GM12891 (cell line): ENCODE data around the gene FGF21.

Source experiments
- PAX5 ChIP-seq: IDR thresholded peaks from 2 replicates; pipeline ENCODE4 v1.6.1; 2011; ENCODE audit warnings: low read length, moderate library complexity, mild to moderate bottlenecking; ENCODE audit not compliant: insufficient read depth, severe bottlenecking
- POLR2A ChIP-seq: IDR thresholded peaks from 2 replicates; pipeline ENCODE4 v1.6.1; 2011; ENCODE audit warnings: low read depth, low read length, control low read depth
- POLR2AphosphoS5 ChIP-seq: IDR thresholded peaks from 2 replicates; pipeline ENCODE4 v1.6.1; 2011; ENCODE audit warnings: low read depth, low read length, control low read depth

GRCh38 chr19:48724796-48725753, 30.2 kb upstream of the FGF21 start:
- TF ChIP-seq PAX5 (no peak), POLR2AphosphoS5 (no peak), POLR2A (no peak)
